Activated CD4-positive, alpha-beta T cell treated with anti-CD3 and anti-CD28 coated beads, Interleukin-2, amount 10 ng/mL, durations not matched to agents 7 days and 5 days (primary cell): ENCODE results near the gene DIRAS1. TPM values are rescaled to one million over a fixed set of nuclear protein-coding genes. Genes with fewer than 3 reads are reported as not detected.

ENCODE experiments used
- CTCF ChIA-PET: fragments of 350-600 bp; sonication (Branson Sonifier 250); formaldehyde crosslinking; loops from one replicate; lab custom pipeline; 2021; ENCODE audit warnings: antibody characterized with exemption; lab: Charles Lee
- POLR2A ChIA-PET: fragments of 350-600 bp; sonication (Branson Sonifier 250); formaldehyde crosslinking; loops from one replicate; lab custom pipeline; 2021; ENCODE audit warnings: antibody characterized with exemption; lab: Charles Lee
- DNase-seq: peaks from one replicate; pipeline ENCODE4 v3.0.0-alpha.2; 2020
- H3K27ac Mint-ChIP-seq: one replicate; pipeline ENCODE4 v1.8.0; 2021; ENCODE audit warnings: mild to moderate bottlenecking, moderate library complexity, mixed read lengths
- H3K27me3 Mint-ChIP-seq: one replicate; pipeline ENCODE4 v1.8.0; 2021; ENCODE audit warnings: mixed read lengths
- H3K36me3 Mint-ChIP-seq: one replicate; pipeline ENCODE4 v1.8.0; 2021; ENCODE audit warnings: low read depth, mixed read lengths
- H3K4me1 Mint-ChIP-seq: one replicate; pipeline ENCODE4 v1.8.0; 2021; ENCODE audit warnings: mixed read lengths
- H3K4me3 Mint-ChIP-seq: one replicate; pipeline ENCODE4 v1.8.0; 2021; ENCODE audit warnings: mild to moderate bottlenecking, moderate library complexity, mixed read lengths
- H3K9me3 Mint-ChIP-seq: one replicate; pipeline ENCODE4 v1.8.0; 2021; ENCODE audit warnings: mixed read lengths
- total RNA-seq, 2 experiments: library from RNA; stranded (reverse); gene quantifications; one replicate each; pipeline ENCODE4 v1.2.3, GENCODE V29; 2021

DIRAS1 gene
- total RNA-seq, 2 experiments from 2014 or later, result not detected

GRCh38 chr19:2711172-2711874, 9.8 kb downstream of the DIRAS1 start:
- Mint-ChIP-seq H3K27me3 (no peaks in the 10 kb centered on the region), H3K4me3 (no peak overlapping the region), H3K9me3 (peaks cover 10% of the 10 kb centered on the region), H3K4me1 (peaks cover 2% of the 10 kb centered on the region), H3K36me3 (no peaks in the 10 kb centered on the region), H3K27ac (no peak overlapping the region)
- no peak for DNase-seq
- CTCF ChIA-PET, result interaction anchor here (1.2 kb wide), 1 partner anchor 70 kb away, joined by 4 read pairs; no protein-coding TSS in a partner anchor
- POLR2A ChIA-PET, result no interaction called here

- H3K4me3 Mint-ChIP-seq, result no peak overlapping the region
- DNase-seq, result no peak
- ChIA-PET POLR2A (interaction anchor here (0.6 kb wide), 1 partner anchor 230 kb away, joined by 3 read pairs; the partner anchor contains the start of gene GADD45B), CTCF (interaction anchor here (0.6 kb wide), 2 partner anchors 86 to 714 kb away, joined by 3 read pairs; no protein-coding TSS in a partner anchor)
- H3K27me3 Mint-ChIP-seq, result peaks cover under 1% of the 10 kb centered on the region
- no peaks in the 10 kb centered on the region for H3K36me3 Mint-ChIP-seq
- peaks cover 7% of the 10 kb centered on the region for H3K4me1 Mint-ChIP-seq
- no peaks in the 10 kb centered on the region for H3K9me3 Mint-ChIP-seq
- H3K27ac Mint-ChIP-seq, result no peak overlapping the region
Measured at GRCh38 chr19:2706251-2706650, 14.9 kb downstream of the DIRAS1 start.

- H3K27me3 Mint-ChIP-seq, result peaks cover 4% of the 10 kb centered on the region
- no peak overlapping the region for H3K27ac Mint-ChIP-seq
- DNase-seq, result no peak
- H3K36me3 Mint-ChIP-seq, result no peaks in the 10 kb centered on the region
- peaks cover 13% of the 10 kb centered on the region for H3K4me1 Mint-ChIP-seq
- ChIA-PET CTCF (interaction anchor here (3.2 kb wide), 1 partner anchor 55 kb away, joined by 8 read pairs; no protein-coding TSS in a partner anchor), POLR2A (interaction anchor here (0.6 kb wide), 1 partner anchor 152 kb away, joined by 3 read pairs; no protein-coding TSS in a partner anchor)
- H3K9me3 Mint-ChIP-seq, result no peaks in the 10 kb centered on the region
- no peak overlapping the region for H3K4me3 Mint-ChIP-seq
Measured at GRCh38 chr19:2703691-2704216, 17.4 kb downstream of the DIRAS1 start.

- H3K4me1 Mint-ChIP-seq, result peaks cover 16% of the 10 kb centered on the region
- ChIA-PET POLR2A (interaction anchor here (0.6 kb wide), 1 partner anchor 151 kb away, joined by 3 read pairs; no protein-coding TSS in a partner anchor), CTCF (interaction anchor here (3.2 kb wide), 1 partner anchor 55 kb away, joined by 8 read pairs; no protein-coding TSS in a partner anchor)
- DNase-seq, result no peak
- H3K27ac Mint-ChIP-seq, result no peak overlapping the region
- H3K9me3 Mint-ChIP-seq, result no peaks in the 10 kb centered on the region
- H3K36me3 Mint-ChIP-seq, result no peaks in the 10 kb centered on the region
- H3K27me3 Mint-ChIP-seq, result peaks cover 4% of the 10 kb centered on the region
- H3K4me3 Mint-ChIP-seq, result peak overlapping the region; percentile 61
Measured at GRCh38 chr19:2703077-2703437, 18.1 kb downstream of the DIRAS1 start.

GRCh38 chr19:2702170-2703076, 18.7 kb downstream of the DIRAS1 start, which contains the start of gene GNG7:
TSS of gene GNG7 (minus strand) at chr19:2702694. CDS start at chr19:2520688, 182,006 bp downstream.
- Mint-ChIP-seq H3K27ac (peak within 1 kb of the TSS; percentile 19), H3K4me1 (peaks cover 16% of the 10 kb centered on the region), H3K9me3 (no peaks in the 10 kb centered on the region), H3K4me3 (peak within 1 kb of the TSS; percentile 61), H3K27me3 (peaks cover 4% of the 10 kb centered on the region), H3K36me3 (no peaks in the 10 kb centered on the region)
- peak; percentile 92 for DNase-seq
- ChIA-PET CTCF (interaction anchor here (1.3 to 3.2 kb wide), 2 partner anchors 37 to 54 kb away, joined by 4 to 8 read pairs; no protein-coding TSS in a partner anchor), POLR2A (no interaction called here)

GRCh38 chr19:2701361-2702169, 19.6 kb downstream of the DIRAS1 start:
- Mint-ChIP-seq H3K9me3 (no peaks in the 10 kb centered on the region), H3K36me3 (no peaks in the 10 kb centered on the region), H3K4me3 (peak overlapping the region; percentile 43), H3K27ac (no peak overlapping the region), H3K4me1 (peaks cover 16% of the 10 kb centered on the region), H3K27me3 (peaks cover 4% of the 10 kb centered on the region)
- ChIA-PET CTCF (interaction anchor here (1.3 to 3.2 kb wide), 2 partner anchors 38 to 53 kb away, joined by 4 to 8 read pairs; no protein-coding TSS in a partner anchor), POLR2A (no interaction called here)
- no peak for DNase-seq

- Mint-ChIP-seq H3K27ac (no peak overlapping the region), H3K4me3 (peak overlapping the region; percentile 16), H3K27me3 (peaks cover 4% of the 10 kb centered on the region), H3K9me3 (no peaks in the 10 kb centered on the region), H3K4me1 (peaks cover 16% of the 10 kb centered on the region), H3K36me3 (no peaks in the 10 kb centered on the region)
- ChIA-PET CTCF (interaction anchor here (0.6 to 3.2 kb wide), 3 partner anchors 38 to 1282 kb away, joined by 3 to 8 read pairs (median 4); no protein-coding TSS in a partner anchor), POLR2A (no interaction called here)
- no peak for DNase-seq
Measured at GRCh38 chr19:2700660-2701360, 20.4 kb downstream of the DIRAS1 start.

- H3K27me3 Mint-ChIP-seq, result peaks cover 4% of the 10 kb centered on the region
- no peaks in the 10 kb centered on the region for H3K9me3 Mint-ChIP-seq
- no peaks in the 10 kb centered on the region for H3K36me3 Mint-ChIP-seq
- H3K4me1 Mint-ChIP-seq, result peaks cover 16% of the 10 kb centered on the region
- no peak overlapping the region for H3K27ac Mint-ChIP-seq
- DNase-seq, result no peak
- H3K4me3 Mint-ChIP-seq, result no peak overlapping the region
- POLR2A ChIA-PET, result no interaction called here
- CTCF ChIA-PET, result no interaction called here
Measured at GRCh38 chr19:2699413-2700140, 21.6 kb downstream of the DIRAS1 start.

GRCh38 chr19:2694196-2694595, 27.0 kb downstream of the DIRAS1 start:
- POLR2A ChIA-PET, result no interaction called here
- H3K27ac Mint-ChIP-seq, result no peak overlapping the region
- CTCF ChIA-PET, result interaction anchor here (0.6 kb wide), 1 partner anchor 1497 kb away, joined by 3 read pairs; no protein-coding TSS in a partner anchor
- no peak overlapping the region for H3K4me3 Mint-ChIP-seq
- no peaks in the 10 kb centered on the region for H3K9me3 Mint-ChIP-seq
- DNase-seq, result no peak
- no peaks in the 10 kb centered on the region for H3K36me3 Mint-ChIP-seq
- H3K4me1 Mint-ChIP-seq, result peaks cover 8% of the 10 kb centered on the region
- no peaks in the 10 kb centered on the region for H3K27me3 Mint-ChIP-seq

GRCh38 chr19:2693492-2694160, 27.5 kb downstream of the DIRAS1 start:
- Mint-ChIP-seq H3K4me3 (no peak overlapping the region), H3K9me3 (no peaks in the 10 kb centered on the region), H3K4me1 (peaks cover 2% of the 10 kb centered on the region), H3K36me3 (no peaks in the 10 kb centered on the region), H3K27me3 (no peaks in the 10 kb centered on the region), H3K27ac (no peak overlapping the region)
- CTCF ChIA-PET, result no interaction called here
- POLR2A ChIA-PET, result no interaction called here
- DNase-seq, result no peak
